IMR-90 (cell line): ENCODE results near the gene LRRC10B. TPM values are rescaled to one million over a fixed set of nuclear protein-coding genes. Genes with fewer than 3 reads are reported as not detected.

Experiments used
- ATAC-seq: fragments of 200-7000 bp; cut with Tn5 transposase; 2 replicates; pipeline ENCODE4 v1.9.1; 2020; ENCODE audit warnings: low read depth, mild to moderate bottlenecking, moderate library complexity
- BruUV-seq: library from RNA; stranded (reverse); fragments of 400-500 nt; replicated peaks from 2 replicates; lab custom pipeline; 2021; lab: Mats Ljungman, UMichigan
- CTCF ChIA-PET: fragments of 300-600 bp; formaldehyde crosslinking; extraction: SDS; loops from one replicate; lab custom pipeline; 2021; ENCODE audit warnings: antibody characterized with exemption; lab: Yijun Ruan, JAX
- POLR2A ChIA-PET: fragments of 300-600 bp; sonication (Branson Sonifier 250); formaldehyde crosslinking; loops from one replicate; lab custom pipeline; 2022; ENCODE audit warnings: antibody characterized with exemption; ENCODE audit not compliant: unreplicated experiment; lab: Charles Lee
- DNase-seq: peaks from one replicate; pipeline ENCODE4 v3.0.0; 2013
- H2AFZ ChIP-seq: replicated peaks from 2 replicates; pipeline ENCODE3; 2013; ENCODE audit warnings: low read length, mild to moderate bottlenecking; ENCODE audit not compliant: poor library complexity
- H2AK5ac ChIP-seq: 2 replicates; pipeline ENCODE4 v1.6.1; 2013; ENCODE audit warnings: low read depth, low read length, inconsistent platforms
- H2AK9ac ChIP-seq: replicated peaks from 2 replicates; pipeline ENCODE3; 2013; ENCODE audit warnings: mild to moderate bottlenecking, low read depth, low read length, moderate library complexity; ENCODE audit not compliant: poor library complexity
- H2BK120ac ChIP-seq: 2 replicates; pipeline ENCODE4 v1.6.1; 2013; ENCODE audit warnings: low read depth, low read length, inconsistent platforms
- H2BK15ac ChIP-seq: 3 replicates; pipeline ENCODE4 v1.6.1; 2013; ENCODE audit warnings: low read depth, low read length, inconsistent platforms
- H2BK20ac ChIP-seq: 2 replicates; pipeline ENCODE4 v1.6.1; 2013; ENCODE audit warnings: low read depth, mild to moderate bottlenecking, inconsistent platforms, low read length, moderate library complexity
- H2BK5ac ChIP-seq: 2 replicates; pipeline ENCODE4 v1.6.1; 2013; ENCODE audit warnings: mild to moderate bottlenecking, low read depth, low read length, inconsistent platforms; ENCODE audit not compliant: poor library complexity, severe bottlenecking
- H3K14ac ChIP-seq: replicated peaks from 2 replicates; pipeline ENCODE4 v1.6.1; 2013; ENCODE audit warnings: low read depth, low read length, inconsistent platforms
- H3K18ac ChIP-seq: 2 replicates; pipeline ENCODE4 v1.6.1; 2013; ENCODE audit warnings: low read depth, low read length, control low read depth
- H3K23ac ChIP-seq: 2 replicates; pipeline ENCODE4 v1.6.1; 2013; ENCODE audit warnings: low read depth, low read length, inconsistent platforms
- H3K27ac ChIP-seq: 2 replicates; pipeline ENCODE4 v1.5.1; 2013; ENCODE audit warnings: mild to moderate bottlenecking, control low read depth, low read length; ENCODE audit not compliant: insufficient read depth
- H3K27me3 ChIP-seq: 2 replicates; pipeline ENCODE4 v1.6.1; 2013; ENCODE audit warnings: low read length; ENCODE audit not compliant: control insufficient read depth, insufficient read depth
- H3K36me3 ChIP-seq: 2 replicates; pipeline ENCODE4 v1.6.1; 2013; ENCODE audit warnings: low read length, mixed read lengths; ENCODE audit not compliant: control insufficient read depth, insufficient read depth
- H3K4ac ChIP-seq: 2 replicates; pipeline ENCODE4 v1.6.1; 2013; ENCODE audit warnings: low read depth, low read length, inconsistent platforms
- H3K4me1 ChIP-seq: 2 replicates; pipeline ENCODE4 v1.6.1; 2013; ENCODE audit warnings: low read length, mixed read lengths; ENCODE audit not compliant: control insufficient read depth, insufficient read depth
- H3K4me2 ChIP-seq: 2 replicates; pipeline ENCODE4 v1.6.1; 2013; ENCODE audit warnings: low read depth, mild to moderate bottlenecking, control low read depth, low read length, moderate library complexity
- H3K4me3 ChIP-seq: 2 replicates; pipeline ENCODE4 v1.5.1; 2013; ENCODE audit warnings: low read depth, mild to moderate bottlenecking, control low read depth, low read length, moderate library complexity; ENCODE audit not compliant: insufficient read depth
- H3K56ac ChIP-seq: 2 replicates; pipeline ENCODE4 v1.6.1; 2013; ENCODE audit warnings: low read length, inconsistent platforms; ENCODE audit not compliant: insufficient read depth; ENCODE audit errors: extremely low read depth
- H3K79me1 ChIP-seq, 2 experiments: 2 replicates each; pipeline ENCODE4 v1.6.1; 2013; ENCODE audit warnings: low read length in 2 of 2, inconsistent platforms in 1 of 2, low read depth in 1 of 2
- H3K9ac ChIP-seq: 2 replicates; pipeline ENCODE4 v1.6.1; 2013; ENCODE audit warnings: low read depth, low read length, control low read depth
- H3K9me1 ChIP-seq: 2 replicates; pipeline ENCODE4 v1.6.1; 2013; ENCODE audit warnings: low read length, inconsistent platforms; ENCODE audit not compliant: insufficient read depth
- H3K9me3 ChIP-seq: 2 replicates; pipeline ENCODE4 v1.6.1; 2013; ENCODE audit warnings: low read length; ENCODE audit not compliant: control insufficient read depth, insufficient read depth
- H4K20me1 ChIP-seq: 2 replicates; pipeline ENCODE4 v1.6.1; 2013; ENCODE audit warnings: low read length, inconsistent platforms; ENCODE audit not compliant: insufficient read depth
- H4K5ac ChIP-seq: 2 replicates; pipeline ENCODE4 v1.6.1; 2013; ENCODE audit warnings: mild to moderate bottlenecking, low read depth, low read length, control low read depth
- H4K8ac ChIP-seq, 2 experiments: 2 replicates each; pipeline ENCODE4 v1.6.1; 2013; ENCODE audit warnings: low read depth in 2 of 2, low read length in 2 of 2, control low read depth in 1 of 2, inconsistent platforms in 1 of 2
- H4K91ac ChIP-seq: 2 replicates; pipeline ENCODE4 v1.6.1; 2013; ENCODE audit warnings: low read depth, low read length, inconsistent platforms; ENCODE audit not compliant: insufficient read depth
- RCOR1 ChIP-seq: IDR thresholded peaks from 2 replicates; pipeline ENCODE4 v1.6.1; 2012; ENCODE audit warnings: mild to moderate bottlenecking, low read length, improper control_type of control experiment; ENCODE audit not compliant: insufficient replicate concordance
- WGBS, 2 experiments: methylation state at CpG; one replicate each; pipeline versions ENCODE4 v1.1.5 to v1.1.7; 2013; ENCODE audit warnings: missing lambda C conversion rate in 2 of 2; ENCODE audit not compliant: insufficient read length in 1 of 2; ENCODE audit errors: extremely low coverage in 2 of 2; 5-methylcytosine and 5-hydroxymethylcytosine counted together
- dilution Hi-C: fragments of 300-500 bp; cut with HindIII; formaldehyde crosslinking; loops from one replicate; pipeline ENCODE4 v1.14.3; 2018; ENCODE audit warnings: low sequenced_read_pairs; ENCODE audit not compliant: unreplicated experiment
- in situ Hi-C: fragments of 300-500 bp; cut with MboI; formaldehyde crosslinking; loops from 3 replicates; pipeline ENCODE4 v1.14.3; 2019; ENCODE audit warnings: low sequenced_read_pairs, inconsistent platforms, mixed read lengths
- intact Hi-C: fragments of 100-400 bp; cut with micrococcal nuclease; formaldehyde crosslinking; loops from 2 replicates; pipeline ENCODE4 v1.10.0; 2022
- polyA plus RNA-seq, 3 experiments: library from polyadenylated mRNA; depleted of rRNA; stranded (reverse); fragments of >200 nt; gene quantifications; 2 replicates each; pipeline ENCODE4 v1.2.3, GENCODE V29; 2012; ENCODE audit warnings: low replicate concordance in 1 of 3
- total RNA-seq: library from RNA; depleted of rRNA; stranded (reverse); fragments of >200 nt; gene quantifications from 2 replicates; pipeline ENCODE4 v1.2.3, GENCODE V29; 2012

LRRC10B gene
- total and polyA plus RNA-seq, 2 of the 4 experiments (the other 2 are of a cell fraction) = not detected

- Histone ChIP-seq H2AFZ (no peak overlapping the region), H3K4me3 (no peak overlapping the region), H4K5ac (no peak overlapping the region), H3K18ac (no peak overlapping the region), H3K27me3 (peaks cover 61% of the 10 kb centered on the region), H2BK120ac (no peak overlapping the region), H3K4me1 (no peaks in the 10 kb centered on the region), H3K36me3 (no peaks in the 10 kb centered on the region), H3K9ac (no peak overlapping the region), H3K9me1 (no peaks in the 10 kb centered on the region), H3K23ac (no peak overlapping the region), H3K56ac (no peak overlapping the region), H2AK9ac (no peak overlapping the region), H3K9me3 (no peaks in the 10 kb centered on the region; the same call in 1 of the 2 replicates), H3K14ac (no peak overlapping the region), H4K8ac (no peak overlapping the region), H2AK5ac (no peak overlapping the region), H4K20me1 (no peaks in the 10 kb centered on the region), H3K79me1 (no peaks in the 10 kb centered on the region), H3K27ac (no peak overlapping the region), H2BK20ac (no peak overlapping the region), H3K4me2 (no peak overlapping the region), H2BK5ac (no peak overlapping the region), H2BK15ac (no peak overlapping the region), H4K91ac (no peak overlapping the region), H3K4ac (no peak overlapping the region)
- intact Hi-C loops (no loop called here), dilution Hi-C loops (no loop called here), in situ Hi-C loops (no loop called here)
- POLR2A ChIA-PET = no interaction called here
- TF ChIP-seq RCOR1 = no peak
- WGBS, 2 experiments = 61% methylated on average over 3 of the region's 8 CpGs; no CpG with 5 or more reads in 1 of the 2 experiments
- no TSS peak for BruUV-seq
- ATAC-seq = no peak
- no peak for DNase-seq
- CTCF ChIA-PET = interaction anchor here (1.2 kb wide), 2 partner anchors 13 to 14 kb away, joined by 3 read pairs; no protein-coding TSS in a partner anchor
Measured at GRCh38 chr11:61503135-61503770, 5.3 kb upstream of the LRRC10B start.
